A549 (cell line): Measurements from ENCODE around the gene SETD1B. TPM values are rescaled to one million over a fixed set of nuclear protein-coding genes. Genes with fewer than 3 reads are reported as not detected.

Experiments used
- ATAC-seq, 2 experiments: fragments of 200-7000 bp in 1 of 2; fragments of >200 bp in 1 of 2; cut with Nextera tagmentation in 1 of 2; cut with Tn5 transposase in 1 of 2; 3 replicates each; pipeline versions ENCODE4 v1.8.0 to v1.9.1; 2018 to 2020; ENCODE audit warnings: mild to moderate bottlenecking in 1 of 2, moderate library complexity in 1 of 2
- CTCF ChIA-PET: fragments of 300-600 bp; sonication (Branson Sonifier 250); formaldehyde crosslinking; extraction: SDS; loops from one replicate; lab custom pipeline; 2021; ENCODE audit warnings: antibody characterized with exemption, inconsistent platforms; lab: Yijun Ruan, JAX
- POLR2A ChIA-PET: fragments of 350-600 bp; formaldehyde crosslinking; extraction: SDS; loops from one replicate; lab custom pipeline; 2021; ENCODE audit warnings: antibody characterized with exemption, inconsistent platforms; lab: Yijun Ruan, JAX
- DNase-seq, 2 experiments: peaks; one replicate each; pipeline versions ENCODE4 v3.0.0 to v3.0.0-alpha.2; 2011 to 2016; ENCODE audit warnings: low read depth in 1 of 2, low spot score in 1 of 2
- FAIRE-seq: peaks from 2 replicates; lab custom pipeline; 2011; peaks lifted over from hg19 to GRCh38; lab: Jason Lieb, UNC
- H3K27ac ChIP-seq, 2 experiments: fragments of >200 bp; sonication (Bioruptor Twin); formaldehyde crosslinking; 3 replicates each; pipeline ENCODE4 v1.5.1; 2016 to 2017
- H3K4me1 ChIP-seq: fragments of >200 bp; sonication (Bioruptor Twin); formaldehyde crosslinking; 3 replicates; pipeline ENCODE4 v1.6.1; 2016
- H3K4me2 ChIP-seq: fragments of >200 bp; sonication (Bioruptor Twin); formaldehyde crosslinking; 3 replicates; pipeline ENCODE4 v1.6.1; 2016
- H3K4me3 ChIP-seq: fragments of >200 bp; sonication (Bioruptor Twin); formaldehyde crosslinking; 3 replicates; pipeline ENCODE4 v1.5.1; 2016
- H3K9me3 ChIP-seq: fragments of >200 bp; sonication (Bioruptor Twin); formaldehyde crosslinking; 3 replicates; pipeline ENCODE4 v1.6.1; 2016
- BHLHE40 ChIP-seq: IDR thresholded peaks from 2 replicates; pipeline ENCODE4 v1.6.1; 2012; ENCODE audit warnings: low read depth, low read length, inconsistent platforms
- CBX8 ChIP-seq: fragments of 200-600 bp; sonication (generic); IDR thresholded peaks from 2 replicates; pipeline ENCODE4 v1.6.1; 2016
- CHD2 ChIP-seq: fragments of 150-350 bp; IDR thresholded peaks from 2 replicates; pipeline ENCODE4 v1.6.1; 2014; ENCODE audit warnings: low read length; ENCODE audit not compliant: partially characterized antibody
- CHD4 ChIP-seq: fragments of 200-600 bp; sonication (generic); IDR thresholded peaks from 2 replicates; pipeline ENCODE4 v1.6.1; 2016; ENCODE audit warnings: antibody characterized with exemption, mild to moderate bottlenecking, borderline replicate concordance
- EHMT2 ChIP-seq: fragments of 200-600 bp; sonication (generic); IDR thresholded peaks from 2 replicates; pipeline ENCODE4 v1.6.1; 2016; ENCODE audit warnings: antibody characterized with exemption, low read depth, mild to moderate bottlenecking, moderate library complexity
- EP300 ChIP-seq, 2 experiments: fragments of >200 bp; sonication (Bioruptor Twin); formaldehyde crosslinking; IDR thresholded peaks; 2 replicates in 1 of 2; 3 replicates in 1 of 2; pipeline ENCODE4 v1.6.1; 2016 to 2017
- ESRRA ChIP-seq: fragments of 150-350 bp; IDR thresholded peaks from 2 replicates; pipeline ENCODE4 v1.6.1; 2014; ENCODE audit warnings: mild to moderate bottlenecking, low read length, borderline replicate concordance
- FOSB ChIP-seq: fragments of 250-450 bp; sonication (Bioruptor Pico); IDR thresholded peaks from 2 replicates; pipeline ENCODE4 v1.5.0; 2020; ENCODE audit warnings: mild to moderate bottlenecking, moderate library complexity
- FOSL2 ChIP-seq, 2 experiments: fragments of 450-650 bp in 1 of 2; fragments of >200 bp in 1 of 2; sonication (Bioruptor Twin) in 1 of 2; formaldehyde crosslinking; IDR thresholded peaks; 2 replicates each; pipeline versions ENCODE4 v1.5.0 to v1.6.1; 2016 to 2020; ENCODE audit warnings: mild to moderate bottlenecking in 1 of 2, moderate library complexity in 1 of 2
- GATA3 ChIP-seq: IDR thresholded peaks from 2 replicates; pipeline ENCODE4 v1.6.1; 2012; ENCODE audit warnings: borderline replicate concordance
- HDAC2 ChIP-seq: fragments of 200-600 bp; sonication (generic); IDR thresholded peaks from 2 replicates; pipeline ENCODE4 v1.6.1; 2016
- HEYL ChIP-seq: fragments of 250-450 bp; sonication (Bioruptor Pico); IDR thresholded peaks from 2 replicates; pipeline ENCODE4 v1.8.0; 2021; ENCODE audit warnings: mild to moderate bottlenecking, moderate library complexity
- JUNB ChIP-seq: fragments of >200 bp; sonication (Bioruptor Twin); formaldehyde crosslinking; IDR thresholded peaks from 2 replicates; pipeline ENCODE4 v1.6.1; 2016
- MYC ChIP-seq: IDR thresholded peaks from 2 replicates; pipeline ENCODE4 v1.6.1; 2012; ENCODE audit warnings: mild to moderate bottlenecking, inconsistent platforms, low read length, improper control_type of control experiment, borderline replicate concordance
- NR3C1 ChIP-seq: fragments of >200 bp; sonication (Bioruptor Twin); formaldehyde crosslinking; IDR thresholded peaks from 3 replicates; pipeline ENCODE4 v1.6.1; 2017
- PHF8 ChIP-seq: fragments of 200-600 bp; sonication (generic); IDR thresholded peaks from 2 replicates; pipeline ENCODE4 v1.6.1; 2016; ENCODE audit warnings: low read depth, mild to moderate bottlenecking, antibody characterized with exemption, moderate library complexity, borderline replicate concordance
- POLR2A ChIP-seq: IDR thresholded peaks from 2 replicates; pipeline ENCODE4 v1.6.1; 2012; ENCODE audit warnings: mild to moderate bottlenecking, low read length
- RARB ChIP-seq: fragments of 250-450 bp; sonication (Bioruptor Pico); IDR thresholded peaks from 2 replicates; pipeline ENCODE4 v1.8.0; 2021; ENCODE audit warnings: mild to moderate bottlenecking, moderate library complexity
- RNF2 ChIP-seq: fragments of 200-600 bp; sonication (generic); IDR thresholded peaks from 2 replicates; pipeline ENCODE4 v1.6.1; 2016; ENCODE audit warnings: low read depth, mild to moderate bottlenecking, antibody characterized with exemption, moderate library complexity, borderline replicate concordance
- SMC3 ChIP-seq: fragments of >200 bp; sonication (Bioruptor Twin); formaldehyde crosslinking; IDR thresholded peaks from 3 replicates; pipeline ENCODE4 v1.6.1; 2018; ENCODE audit warnings: inconsistent platforms
- SREBF2 ChIP-seq: fragments of 450-650 bp; IDR thresholded peaks from 2 replicates; pipeline ENCODE4 v1.6.1; 2014; ENCODE audit warnings: mild to moderate bottlenecking, moderate library complexity
- TP53 ChIP-seq: fragments of 250-450 bp; sonication (Bioruptor Pico); IDR thresholded peaks from 2 replicates; pipeline ENCODE4 v1.5.0; 2021; ENCODE audit warnings: mild to moderate bottlenecking, moderate library complexity
- ZC3H11A ChIP-seq: fragments of 450-650 bp; IDR thresholded peaks from 2 replicates; pipeline ENCODE4 v1.6.1; 2014; ENCODE audit warnings: antibody characterized with exemption, mild to moderate bottlenecking
- ZFP36 ChIP-seq: fragments of 450-650 bp; IDR thresholded peaks from 2 replicates; pipeline ENCODE4 v1.6.1; 2014; ENCODE audit warnings: borderline replicate concordance; ENCODE audit not compliant: partially characterized antibody
- WGBS: methylation state at CpG from one replicate; pipeline ENCODE4 v1.1.6; 2017; ENCODE audit errors: missing lambda C conversion rate; 5-methylcytosine and 5-hydroxymethylcytosine counted together
- polyA plus RNA-seq, 4 experiments: library from polyadenylated mRNA; depleted of rRNA in 3 of 4; stranded (reverse); fragments of >200 nt; fragmentation: RNase III in 1 of 4; extraction: RNeasy Plus Mini Kit Qiagen cat#74134 plus additional on column Dnase treatment in 1 of 4; gene quantifications; 2 replicates in 3 of 4; 3 replicates in 1 of 4; pipeline ENCODE4 v1.2.3, GENCODE V29; 2011 to 2017
- TF ChIP-seq, protein P1 (sequence below): fragments of 250-450 bp; sonication (Bioruptor Pico); IDR thresholded peaks from 2 replicates; pipeline ENCODE4 v1.5.0; 2021; ENCODE audit warnings: mild to moderate bottlenecking, moderate library complexity, borderline replicate concordance
- TF ChIP-seq, protein P2 (sequence below): IDR thresholded peaks from 2 replicates; pipeline ENCODE4 v1.6.1; 2012
- TF ChIP-seq, protein P3 (sequence below): fragments of >200 bp; sonication (Bioruptor Twin); formaldehyde crosslinking; IDR thresholded peaks from 3 replicates; pipeline ENCODE4 v1.5.1; 2016
- TF ChIP-seq, protein P4 (sequence below): fragments of 200-600 bp; sonication (generic); IDR thresholded peaks from 2 replicates; pipeline ENCODE4 v1.6.1; 2016; ENCODE audit warnings: antibody characterized with exemption, mild to moderate bottlenecking, moderate library complexity
- TF ChIP-seq, protein P5 (sequence below): fragments of >200 bp; sonication (Bioruptor Twin); formaldehyde crosslinking; IDR thresholded peaks from 3 replicates; pipeline ENCODE4 v1.6.1; 2016

Gene SETD1B
- polyA plus RNA-seq, 2 of the 4 experiments (the other 2 are of a cell fraction): 1.1 to 8.6 TPM

DNA sequence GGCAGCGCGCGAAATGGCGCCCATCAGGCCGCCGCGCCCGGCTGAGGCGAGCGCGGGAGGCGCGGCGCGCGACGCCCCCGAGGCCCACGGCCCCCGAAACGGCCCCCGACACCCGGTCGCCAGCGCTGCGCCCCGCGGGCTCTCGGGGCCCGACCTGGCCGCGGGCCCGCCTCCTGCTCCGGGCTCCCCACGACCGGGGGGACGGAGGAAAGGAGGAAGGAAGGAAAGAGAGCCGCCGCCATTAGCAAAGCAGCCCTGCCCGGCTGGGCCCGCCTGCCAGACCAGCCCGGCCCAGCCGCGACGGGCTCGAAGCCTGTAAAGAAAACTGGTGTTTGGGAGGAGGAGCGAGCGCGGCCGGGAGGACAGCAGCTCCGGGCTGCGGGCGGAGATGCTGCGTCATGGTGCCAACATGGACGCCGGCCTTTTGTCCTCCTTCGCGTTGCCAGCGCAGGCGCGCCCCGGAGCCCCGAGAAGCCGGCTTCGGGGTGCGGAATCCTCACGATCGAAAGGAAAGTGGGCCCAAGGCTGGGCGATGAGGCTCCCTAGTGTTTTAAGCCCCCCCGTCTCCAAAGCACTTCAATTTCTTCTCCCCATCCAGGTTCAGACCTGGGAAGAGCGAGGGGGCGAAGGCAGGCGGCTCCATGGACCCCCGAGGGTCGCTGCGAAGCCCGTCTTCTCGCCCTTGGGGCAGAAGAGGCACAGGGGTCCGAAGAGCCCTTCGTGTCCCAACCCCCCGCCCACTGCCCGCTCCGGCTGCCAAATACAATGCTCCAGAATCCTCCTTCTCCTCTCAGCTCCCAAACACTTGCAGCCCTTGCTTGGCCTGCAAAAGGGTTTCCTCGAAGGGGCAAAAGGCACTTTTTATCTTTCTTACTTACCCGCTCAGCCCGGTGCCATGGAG, 2.9 kb upstream of the SETD1B start:
- peak overlapping the region; percentile 100 for H3K27ac ChIP-seq
- H3K4me2 ChIP-seq: peak overlapping the region; percentile 78
- H3K4me1 ChIP-seq: peaks cover 54% of the 10 kb centered on the region
- no peak for ATAC-seq
- ChIA-PET CTCF (interaction anchor here (56.0 to 72.2 kb wide), 2 partner anchors 10 to 15 kb away, joined by 2657 read pairs; partner anchors contain the start of genes RHOF and SETD1B), POLR2A (interaction anchor here (1.1 to 3.3 kb wide), 10 partner anchors 7 to 174 kb away, joined by 3 to 35 read pairs (median 4); partner anchors contain the start of genes ORAI1, PSMD9 and RHOF)
- peak in 1 of 2 experiments; percentile 80 for DNase-seq
- WGBS: 2% methylated on average over 57 of the region's 86 CpGs
- H3K4me3 ChIP-seq: peak overlapping the region; percentile 60
- H3K9me3 ChIP-seq: no peaks in the 10 kb centered on the region
- FAIRE-seq: no peak
- TF ChIP-seq, protein P1, sequence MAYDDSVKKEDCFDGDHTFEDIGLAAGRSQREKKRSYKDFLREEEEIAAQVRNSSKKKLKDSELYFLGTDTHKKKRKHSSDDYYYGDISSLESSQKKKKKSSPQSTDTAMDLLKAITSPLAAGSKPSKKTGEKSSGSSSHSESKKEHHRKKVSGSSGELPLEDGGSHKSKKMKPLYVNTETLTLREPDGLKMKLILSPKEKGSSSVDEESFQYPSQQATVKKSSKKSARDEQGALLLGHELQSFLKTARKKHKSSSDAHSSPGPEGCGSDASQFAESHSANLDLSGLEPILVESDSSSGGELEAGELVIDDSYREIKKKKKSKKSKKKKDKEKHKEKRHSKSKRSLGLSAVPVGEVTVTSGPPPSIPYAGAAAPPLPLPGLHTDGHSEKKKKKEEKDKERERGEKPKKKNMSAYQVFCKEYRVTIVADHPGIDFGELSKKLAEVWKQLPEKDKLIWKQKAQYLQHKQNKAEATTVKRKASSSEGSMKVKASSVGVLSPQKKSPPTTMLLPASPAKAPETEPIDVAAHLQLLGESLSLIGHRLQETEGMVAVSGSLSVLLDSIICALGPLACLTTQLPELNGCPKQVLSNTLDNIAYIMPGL (CRISPR knock-in tag): 0 out of 2 replicates have a peak, but pooled peaks have one; percentile 11
- TF ChIP-seq HEYL (CRISPR knock-in tag): peak; percentile 73; the same call in 1 of the 2 replicates
- TF ChIP-seq CHD2: no peak
- no peak for TF ChIP-seq BHLHE40
- no peak; the same call in 1 of the 2 replicates for TF ChIP-seq MYC
- no peak for TF ChIP-seq CHD4
- TF ChIP-seq PHF8: no peak
- TF ChIP-seq ESRRA: no peak
- TF ChIP-seq RNF2: peak; percentile 89; the same call in 1 of the 2 replicates
- TF ChIP-seq TP53 (CRISPR knock-in tag): 0 out of 2 replicates have a peak, but pooled peaks have one; percentile 58
- no peak for TF ChIP-seq HDAC2
- no peak for TF ChIP-seq ZC3H11A
- TF ChIP-seq POLR2A: peak; percentile 22
- TF ChIP-seq, protein P2, sequence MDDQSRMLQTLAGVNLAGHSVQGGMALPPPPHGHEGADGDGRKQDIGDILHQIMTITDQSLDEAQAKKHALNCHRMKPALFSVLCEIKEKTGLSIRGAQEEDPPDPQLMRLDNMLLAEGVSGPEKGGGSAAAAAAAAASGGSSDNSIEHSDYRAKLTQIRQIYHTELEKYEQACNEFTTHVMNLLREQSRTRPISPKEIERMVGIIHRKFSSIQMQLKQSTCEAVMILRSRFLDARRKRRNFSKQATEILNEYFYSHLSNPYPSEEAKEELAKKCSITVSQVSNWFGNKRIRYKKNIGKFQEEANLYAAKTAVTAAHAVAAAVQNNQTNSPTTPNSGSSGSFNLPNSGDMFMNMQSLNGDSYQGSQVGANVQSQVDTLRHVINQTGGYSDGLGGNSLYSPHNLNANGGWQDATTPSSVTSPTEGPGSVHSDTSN: no peak
- no peak for TF ChIP-seq RARB (CRISPR knock-in tag)
- no peak for TF ChIP-seq SMC3
- TF ChIP-seq, protein P3, sequence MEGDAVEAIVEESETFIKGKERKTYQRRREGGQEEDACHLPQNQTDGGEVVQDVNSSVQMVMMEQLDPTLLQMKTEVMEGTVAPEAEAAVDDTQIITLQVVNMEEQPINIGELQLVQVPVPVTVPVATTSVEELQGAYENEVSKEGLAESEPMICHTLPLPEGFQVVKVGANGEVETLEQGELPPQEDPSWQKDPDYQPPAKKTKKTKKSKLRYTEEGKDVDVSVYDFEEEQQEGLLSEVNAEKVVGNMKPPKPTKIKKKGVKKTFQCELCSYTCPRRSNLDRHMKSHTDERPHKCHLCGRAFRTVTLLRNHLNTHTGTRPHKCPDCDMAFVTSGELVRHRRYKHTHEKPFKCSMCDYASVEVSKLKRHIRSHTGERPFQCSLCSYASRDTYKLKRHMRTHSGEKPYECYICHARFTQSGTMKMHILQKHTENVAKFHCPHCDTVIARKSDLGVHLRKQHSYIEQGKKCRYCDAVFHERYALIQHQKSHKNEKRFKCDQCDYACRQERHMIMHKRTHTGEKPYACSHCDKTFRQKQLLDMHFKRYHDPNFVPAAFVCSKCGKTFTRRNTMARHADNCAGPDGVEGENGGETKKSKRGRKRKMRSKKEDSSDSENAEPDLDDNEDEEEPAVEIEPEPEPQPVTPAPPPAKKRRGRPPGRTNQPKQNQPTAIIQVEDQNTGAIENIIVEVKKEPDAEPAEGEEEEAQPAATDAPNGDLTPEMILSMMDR: no peak
- no peak for TF ChIP-seq CBX8
- TF ChIP-seq EP300 (IDR thresholded peaks at IDR 0.05): no peak
- no peak for TF ChIP-seq SREBF2
- no peak for TF ChIP-seq FOSL2 (IDR thresholded peaks at IDR 0.05)
- peak; percentile 35 for TF ChIP-seq FOSL2 (CRISPR knock-in tag; IDR thresholded peaks at IDR 0.05)
- TF ChIP-seq, protein P4, sequence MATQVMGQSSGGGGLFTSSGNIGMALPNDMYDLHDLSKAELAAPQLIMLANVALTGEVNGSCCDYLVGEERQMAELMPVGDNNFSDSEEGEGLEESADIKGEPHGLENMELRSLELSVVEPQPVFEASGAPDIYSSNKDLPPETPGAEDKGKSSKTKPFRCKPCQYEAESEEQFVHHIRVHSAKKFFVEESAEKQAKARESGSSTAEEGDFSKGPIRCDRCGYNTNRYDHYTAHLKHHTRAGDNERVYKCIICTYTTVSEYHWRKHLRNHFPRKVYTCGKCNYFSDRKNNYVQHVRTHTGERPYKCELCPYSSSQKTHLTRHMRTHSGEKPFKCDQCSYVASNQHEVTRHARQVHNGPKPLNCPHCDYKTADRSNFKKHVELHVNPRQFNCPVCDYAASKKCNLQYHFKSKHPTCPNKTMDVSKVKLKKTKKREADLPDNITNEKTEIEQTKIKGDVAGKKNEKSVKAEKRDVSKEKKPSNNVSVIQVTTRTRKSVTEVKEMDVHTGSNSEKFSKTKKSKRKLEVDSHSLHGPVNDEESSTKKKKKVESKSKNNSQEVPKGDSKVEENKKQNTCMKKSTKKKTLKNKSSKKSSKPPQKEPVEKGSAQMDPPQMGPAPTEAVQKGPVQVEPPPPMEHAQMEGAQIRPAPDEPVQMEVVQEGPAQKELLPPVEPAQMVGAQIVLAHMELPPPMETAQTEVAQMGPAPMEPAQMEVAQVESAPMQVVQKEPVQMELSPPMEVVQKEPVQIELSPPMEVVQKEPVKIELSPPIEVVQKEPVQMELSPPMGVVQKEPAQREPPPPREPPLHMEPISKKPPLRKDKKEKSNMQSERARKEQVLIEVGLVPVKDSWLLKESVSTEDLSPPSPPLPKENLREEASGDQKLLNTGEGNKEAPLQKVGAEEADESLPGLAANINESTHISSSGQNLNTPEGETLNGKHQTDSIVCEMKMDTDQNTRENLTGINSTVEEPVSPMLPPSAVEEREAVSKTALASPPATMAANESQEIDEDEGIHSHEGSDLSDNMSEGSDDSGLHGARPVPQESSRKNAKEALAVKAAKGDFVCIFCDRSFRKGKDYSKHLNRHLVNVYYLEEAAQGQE: no peak
- no peak for TF ChIP-seq ZFP36
- no peak for TF ChIP-seq GATA3
- TF ChIP-seq, protein P5, sequence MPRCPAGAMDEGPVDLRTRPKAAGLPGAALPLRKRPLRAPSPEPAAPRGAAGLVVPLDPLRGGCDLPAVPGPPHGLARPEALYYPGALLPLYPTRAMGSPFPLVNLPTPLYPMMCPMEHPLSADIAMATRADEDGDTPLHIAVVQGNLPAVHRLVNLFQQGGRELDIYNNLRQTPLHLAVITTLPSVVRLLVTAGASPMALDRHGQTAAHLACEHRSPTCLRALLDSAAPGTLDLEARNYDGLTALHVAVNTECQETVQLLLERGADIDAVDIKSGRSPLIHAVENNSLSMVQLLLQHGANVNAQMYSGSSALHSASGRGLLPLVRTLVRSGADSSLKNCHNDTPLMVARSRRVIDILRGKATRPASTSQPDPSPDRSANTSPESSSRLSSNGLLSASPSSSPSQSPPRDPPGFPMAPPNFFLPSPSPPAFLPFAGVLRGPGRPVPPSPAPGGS: no peak
- no peak for TF ChIP-seq NR3C1
- TF ChIP-seq JUNB: no peak
- no peak for TF ChIP-seq EHMT2
- peak; percentile 57; the same call in 1 of the 2 replicates for TF ChIP-seq FOSB
